Neural progenitor cell (in vitro differentiated cells): ENCODE data around the gene AADAC. TPM values are rescaled to one million over a fixed set of nuclear protein-coding genes. Genes with fewer than 3 reads are reported as not detected.
"Not testable (repeated sequence)": the region's sequence is repeated elsewhere in the genome, so short reads cannot be mapped to it uniquely, and the experiment has no call there.

Source experiments
- DNase-seq: peaks from one replicate; pipeline ENCODE4 v3.0.0-alpha.2; 2016; ENCODE audit warnings: low spot score
- H2AFZ ChIP-seq: fragments of 200-600 bp; sonication (generic); replicated peaks from 2 replicates; pipeline ENCODE4 v1.6.1; 2016; ENCODE audit warnings: antibody characterized with exemption
- H3F3A ChIP-seq: fragments of 200-600 bp; sonication (generic); 2 replicates; pipeline ENCODE4 v1.6.1; 2016; ENCODE audit warnings: antibody characterized with exemption, low read depth
- H3K27ac ChIP-seq: fragments of 200-600 bp; sonication (generic); 2 replicates; pipeline ENCODE4 v1.5.1; 2016; ENCODE audit warnings: mild to moderate bottlenecking
- H3K27me3 ChIP-seq: fragments of 200-600 bp; sonication (generic); 2 replicates; pipeline ENCODE4 v1.6.1; 2016; ENCODE audit warnings: mild to moderate bottlenecking, moderate library complexity
- H3K36me3 ChIP-seq: fragments of 200-600 bp; sonication (generic); 2 replicates; pipeline ENCODE4 v1.5.1; 2016
- H3K4me1 ChIP-seq: fragments of 200-600 bp; sonication (generic); 2 replicates; pipeline ENCODE4 v1.6.1; 2016; ENCODE audit warnings: mixed run types
- H3K4me2 ChIP-seq: fragments of 200-600 bp; sonication (generic); 2 replicates; pipeline ENCODE4 v1.6.1; 2016
- H3K4me3 ChIP-seq: fragments of 200-600 bp; sonication (generic); 2 replicates; pipeline ENCODE4 v1.5.1; 2016
- H3K79me2 ChIP-seq: fragments of 200-600 bp; sonication (generic); 2 replicates; pipeline ENCODE4 v1.6.1; 2016; ENCODE audit warnings: low read depth
- H3K9ac ChIP-seq: fragments of 200-600 bp; sonication (generic); 2 replicates; pipeline ENCODE4 v1.6.1; 2016
- H3K9me3 ChIP-seq: fragments of 200-600 bp; sonication (generic); 2 replicates; pipeline ENCODE4 v1.5.1; 2016; ENCODE audit warnings: low read depth
- H4K20me1 ChIP-seq: fragments of 200-600 bp; sonication (generic); 2 replicates; pipeline ENCODE4 v1.6.1; 2016; ENCODE audit warnings: low read depth
- H3K27ac Mint-ChIP-seq: 3 replicates; pipeline ENCODE4 v1.8.0; 2021; ENCODE audit warnings: mixed read lengths
- H3K27me3 Mint-ChIP-seq: 2 replicates; pipeline ENCODE4 v1.8.0; 2022; ENCODE audit warnings: low read depth, mild to moderate bottlenecking, inconsistent platforms, moderate library complexity, mixed read lengths; ENCODE audit not compliant: insufficient read depth
- H3K36me3 Mint-ChIP-seq: 3 replicates; pipeline ENCODE4 v1.8.0; 2021; ENCODE audit warnings: mixed read lengths
- H3K4me1 Mint-ChIP-seq: 3 replicates; pipeline ENCODE4 v1.8.0; 2021; ENCODE audit warnings: mixed read lengths
- H3K4me3 Mint-ChIP-seq: 3 replicates; pipeline ENCODE4 v1.8.0; 2021; ENCODE audit warnings: mild to moderate bottlenecking, moderate library complexity, mixed read lengths
- H3K9me3 Mint-ChIP-seq: 3 replicates; pipeline ENCODE4 v1.8.0; 2020; ENCODE audit warnings: mixed read lengths
- CTCF ChIP-seq: fragments of 200-600 bp; sonication (generic); IDR thresholded peaks from 2 replicates; pipeline ENCODE4 v1.5.1; 2017; ENCODE audit warnings: antibody characterized with exemption, mild to moderate bottlenecking
- EZH2 ChIP-seq: fragments of 200-600 bp; sonication (generic); IDR thresholded peaks from 2 replicates; pipeline ENCODE4 v1.6.1; 2017; ENCODE audit warnings: antibody characterized with exemption, mild to moderate bottlenecking, moderate library complexity
- EZH2phosphoT487 ChIP-seq: fragments of 200-600 bp; sonication (generic); IDR thresholded peaks from 2 replicates; pipeline ENCODE4 v1.6.1; 2017; ENCODE audit warnings: antibody characterized with exemption
- total RNA-seq: library from RNA; depleted of rRNA; stranded (reverse); fragments of >200 nt; gene quantifications from 2 replicates; pipeline ENCODE4 v1.2.3, GENCODE V29; 2015; ENCODE audit warnings: low replicate concordance

Gene AADAC
- total RNA-seq, 1 donor from 2014 or later: not detected

DNA sequence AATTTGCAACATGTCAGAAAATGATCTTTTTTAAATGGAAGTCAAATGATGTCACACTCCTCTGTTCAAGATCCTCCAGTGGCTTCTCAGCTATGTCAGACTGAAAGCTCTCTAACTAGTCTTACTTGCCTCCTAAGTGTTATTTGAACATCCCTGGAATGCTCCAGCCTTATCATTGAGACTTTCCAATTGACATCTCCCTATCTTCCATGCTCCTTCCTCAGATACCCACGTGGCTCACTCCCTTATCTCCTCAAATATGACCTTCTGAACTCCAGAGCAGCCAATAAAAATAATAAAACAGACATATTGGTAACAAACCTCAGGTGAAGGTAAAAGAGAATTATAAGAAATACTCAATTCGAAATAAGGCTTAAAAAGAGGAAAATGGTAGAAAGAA, 25.5 kb upstream of the AADAC start:
- DNase-seq: no peak
- Histone ChIP-seq H3K36me3 (no peaks in the 10 kb centered on the region), H3K27ac (no peak overlapping the region), H3K4me3 (no peak overlapping the region), H2AFZ (no peak overlapping the region), H3K9ac (no peak overlapping the region), H3K4me1 (no peaks in the 10 kb centered on the region), H3K4me2 (no peak overlapping the region), H3K27me3 (no peaks in the 10 kb centered on the region), H3K79me2 (no peaks in the 10 kb centered on the region), H3F3A (no peaks in the 10 kb centered on the region), H3K9me3 (peaks cover 4% of the 10 kb centered on the region), H4K20me1 (no peaks in the 10 kb centered on the region)
- no peak overlapping the region for H3K4me3 Mint-ChIP-seq
- TF ChIP-seq EZH2phosphoT487: no peak
- no peak for TF ChIP-seq CTCF
- TF ChIP-seq EZH2: no peak
- H3K36me3 Mint-ChIP-seq: no peaks in the 10 kb centered on the region
- no peak overlapping the region for H3K27ac Mint-ChIP-seq
- no peaks in the 10 kb centered on the region for H3K9me3 Mint-ChIP-seq
- H3K27me3 Mint-ChIP-seq: no peaks in the 10 kb centered on the region
- H3K4me1 Mint-ChIP-seq: no peaks in the 10 kb centered on the region

DNA sequence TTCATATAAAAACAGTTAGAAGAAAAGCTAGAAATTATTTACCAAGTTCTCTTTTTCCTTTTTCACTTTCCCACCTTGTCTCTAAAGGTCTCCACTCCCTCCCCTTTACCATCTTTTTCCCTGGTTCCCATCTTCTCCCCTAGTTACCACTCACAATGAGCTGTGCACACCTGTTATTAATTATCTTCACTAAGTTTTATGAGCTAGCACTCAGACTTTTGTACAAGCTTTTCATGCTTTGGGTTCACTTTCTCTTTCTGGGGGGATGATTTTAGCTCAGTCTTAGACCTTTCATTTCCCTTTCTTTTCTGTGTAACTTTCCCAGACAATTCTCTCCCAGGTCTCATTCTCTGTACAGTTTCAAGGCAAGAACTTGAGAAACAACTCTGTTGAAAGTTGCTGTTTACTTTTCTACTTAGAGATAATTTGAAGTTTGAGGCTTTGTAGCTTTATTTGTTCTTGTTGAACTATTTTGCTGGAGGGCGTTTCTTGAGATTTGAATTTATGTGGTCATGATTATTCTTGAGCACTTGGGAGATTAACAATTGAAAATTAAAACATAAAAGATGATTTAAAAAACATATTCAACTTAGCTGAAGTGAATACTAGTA, 24.0 kb upstream of the AADAC start:
- Histone ChIP-seq H3K4me1 (no peaks in the 10 kb centered on the region), H4K20me1 (no peaks in the 10 kb centered on the region), H3K36me3 (no peaks in the 10 kb centered on the region), H3F3A (no peaks in the 10 kb centered on the region), H3K4me3 (no peak overlapping the region), H2AFZ (no peak overlapping the region), H3K27ac (no peak overlapping the region), H3K4me2 (no peak overlapping the region), H3K27me3 (no peaks in the 10 kb centered on the region), H3K9ac (no peak overlapping the region), H3K79me2 (no peaks in the 10 kb centered on the region), H3K9me3 (peaks cover 4% of the 10 kb centered on the region)
- DNase-seq: no peak
- H3K36me3 Mint-ChIP-seq: no peaks in the 10 kb centered on the region
- H3K27me3 Mint-ChIP-seq: no peaks in the 10 kb centered on the region
- no peaks in the 10 kb centered on the region for H3K9me3 Mint-ChIP-seq
- TF ChIP-seq EZH2: no peak
- no peak for TF ChIP-seq EZH2phosphoT487
- no peak for TF ChIP-seq CTCF
- no peaks in the 10 kb centered on the region for H3K4me1 Mint-ChIP-seq
- no peak overlapping the region for H3K27ac Mint-ChIP-seq
- H3K4me3 Mint-ChIP-seq: no peak overlapping the region

DNA sequence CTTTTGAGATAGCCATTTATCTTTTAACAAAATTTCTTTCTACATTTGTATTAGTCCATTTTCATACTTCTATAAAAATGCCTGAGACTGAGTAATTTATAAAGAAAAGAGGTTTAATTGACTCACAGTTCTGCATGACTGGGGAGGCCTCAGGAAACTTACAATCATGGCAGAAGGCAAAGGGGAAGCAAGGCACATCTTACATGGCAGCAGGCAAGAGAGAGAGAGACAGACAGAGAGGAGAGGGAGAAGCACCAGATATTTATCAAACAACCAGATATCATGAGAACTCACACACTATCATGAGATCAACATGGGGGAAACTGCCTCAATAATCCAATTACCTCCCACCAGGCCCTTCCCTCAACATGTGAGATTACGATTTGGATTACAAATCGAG, 23.2 kb upstream of the AADAC start:
- not testable (repeated sequence) for H3K9ac ChIP-seq, H3K79me2 ChIP-seq, H3K4me2 ChIP-seq, DNase-seq, H3K27me3 ChIP-seq, H3F3A ChIP-seq, H3K9me3 Mint-ChIP-seq, H3K9me3 ChIP-seq, H3K27me3 Mint-ChIP-seq, H3K4me1 ChIP-seq, H3K27ac ChIP-seq, H3K4me3 ChIP-seq, H3K36me3 ChIP-seq, H2AFZ ChIP-seq, H3K4me1 Mint-ChIP-seq, H4K20me1 ChIP-seq, H3K27ac Mint-ChIP-seq, H3K4me3 Mint-ChIP-seq, H3K36me3 Mint-ChIP-seq

DNA sequence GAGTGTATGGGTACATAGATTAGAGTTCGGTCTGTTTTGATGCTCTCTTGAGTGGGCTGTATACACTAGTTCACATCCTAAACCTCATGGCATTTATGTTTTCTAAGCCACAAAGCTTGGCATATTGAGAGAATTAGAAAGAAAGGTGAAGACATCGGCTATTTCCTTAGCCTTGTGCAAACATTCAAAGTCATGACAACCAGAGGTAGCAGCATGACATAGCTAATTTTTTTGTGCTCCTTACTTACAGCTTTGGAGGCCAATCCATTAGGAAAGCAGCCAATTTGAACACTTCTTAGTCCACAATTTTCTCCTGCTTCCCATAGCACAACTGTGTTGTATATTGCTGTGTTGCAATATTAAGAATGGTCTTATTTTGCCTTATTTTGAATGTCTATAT, 21.5 kb upstream of the AADAC start:
- no peaks in the 10 kb centered on the region for H3K4me1 ChIP-seq
- H3K36me3 ChIP-seq: no peaks in the 10 kb centered on the region
- H3F3A ChIP-seq: no peaks in the 10 kb centered on the region
- no peak for DNase-seq
- no peak overlapping the region for H3K4me3 ChIP-seq
- H3K9me3 ChIP-seq: peaks cover 4% of the 10 kb centered on the region
- H2AFZ ChIP-seq: no peak overlapping the region
- H3K4me1 Mint-ChIP-seq: no peaks in the 10 kb centered on the region
- H3K27ac Mint-ChIP-seq: no peak overlapping the region
- H3K4me2 ChIP-seq: no peak overlapping the region
- H3K36me3 Mint-ChIP-seq: no peaks in the 10 kb centered on the region
- no peak overlapping the region for H3K4me3 Mint-ChIP-seq
- H4K20me1 ChIP-seq: no peaks in the 10 kb centered on the region
- no peaks in the 10 kb centered on the region for H3K27me3 Mint-ChIP-seq
- H3K9me3 Mint-ChIP-seq: no peaks in the 10 kb centered on the region
- H3K79me2 ChIP-seq: no peaks in the 10 kb centered on the region
- TF ChIP-seq EZH2: no peak
- TF ChIP-seq EZH2phosphoT487: no peak
- TF ChIP-seq CTCF: no peak
- no peak overlapping the region for H3K27ac ChIP-seq
- no peak overlapping the region for H3K9ac ChIP-seq
- H3K27me3 ChIP-seq: no peaks in the 10 kb centered on the region
